COR-L47 (cell line): ENCODE results near the gene ACSS3.
A peak's percentile ranks its signal among the peaks of the same experiment; 100 is the strongest.
"Not testable (repeated sequence)": the region's sequence is repeated elsewhere in the genome, so short reads cannot be mapped to it uniquely, and the experiment has no call there.

ENCODE experiments used
- DNase-seq: peaks from one replicate; lab custom pipeline; 2025; lab: John Stamatoyannopoulos, UW

ACSS3 gene

DNA sequence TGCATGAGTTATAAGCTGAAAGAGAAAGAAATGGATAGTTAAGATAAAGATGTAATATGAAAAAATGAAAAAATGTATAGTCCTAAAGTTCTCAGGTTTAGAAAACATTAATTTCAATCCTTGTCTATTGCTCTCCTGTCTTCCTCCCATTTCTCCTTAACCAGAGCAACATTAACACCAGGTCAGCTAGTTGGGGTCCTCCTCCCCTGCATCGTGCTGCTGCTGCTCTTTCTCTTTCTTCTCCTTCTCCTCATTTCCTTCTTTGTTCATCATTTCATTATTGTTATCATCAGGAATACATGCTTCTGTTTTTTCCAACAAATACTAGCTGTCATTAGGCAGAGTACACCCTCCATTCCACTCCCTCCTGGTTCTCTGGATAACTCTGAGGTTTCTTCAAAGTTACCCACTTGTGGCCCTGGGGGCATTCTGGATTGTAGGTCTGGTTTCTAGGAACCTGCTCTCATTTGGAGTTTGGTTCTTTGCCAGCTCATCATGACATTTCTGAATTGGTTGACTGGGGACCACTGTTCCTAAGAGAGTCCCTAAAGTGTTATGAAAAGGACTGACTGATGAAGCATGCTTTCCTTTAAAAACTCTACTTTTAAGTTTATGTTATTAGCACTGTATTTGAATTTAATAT, 17.0 kb downstream of the ACSS3 start:
- no peak for DNase-seq

DNA sequence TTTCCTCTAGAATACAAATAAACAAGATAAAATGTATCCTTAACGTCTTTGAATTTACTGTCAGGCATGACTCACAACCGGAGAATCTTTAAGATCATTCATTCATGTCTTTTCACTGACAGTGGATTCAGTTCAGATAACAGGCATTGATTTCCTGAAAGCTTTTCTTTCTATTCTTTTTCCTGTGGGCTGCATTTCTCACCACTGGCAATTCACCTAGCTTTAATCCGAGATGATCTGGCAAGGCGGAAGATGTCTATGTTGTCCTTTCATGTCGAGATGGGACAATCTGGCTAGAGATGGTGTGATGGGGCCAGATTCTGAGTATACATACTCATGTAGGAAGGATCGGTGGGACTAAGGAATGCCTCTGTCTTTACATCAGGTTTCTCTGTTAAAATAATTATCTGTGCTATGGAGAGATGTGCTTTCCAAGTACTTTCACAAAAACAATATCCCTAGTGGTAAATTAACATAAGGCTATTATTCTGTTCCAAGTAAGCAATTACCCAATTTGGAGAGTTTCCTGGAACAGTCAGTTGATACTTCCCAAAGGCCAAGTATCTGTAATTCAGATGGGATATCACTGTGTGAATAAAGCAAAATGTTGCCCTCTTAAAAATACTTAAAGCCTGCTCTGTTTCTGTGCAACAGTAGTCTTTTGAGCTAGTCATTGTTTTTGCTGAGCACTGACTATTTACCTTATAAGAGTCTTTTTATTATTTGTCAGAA, 17.8 kb downstream of the ACSS3 start:
- no peak for DNase-seq

DNA sequence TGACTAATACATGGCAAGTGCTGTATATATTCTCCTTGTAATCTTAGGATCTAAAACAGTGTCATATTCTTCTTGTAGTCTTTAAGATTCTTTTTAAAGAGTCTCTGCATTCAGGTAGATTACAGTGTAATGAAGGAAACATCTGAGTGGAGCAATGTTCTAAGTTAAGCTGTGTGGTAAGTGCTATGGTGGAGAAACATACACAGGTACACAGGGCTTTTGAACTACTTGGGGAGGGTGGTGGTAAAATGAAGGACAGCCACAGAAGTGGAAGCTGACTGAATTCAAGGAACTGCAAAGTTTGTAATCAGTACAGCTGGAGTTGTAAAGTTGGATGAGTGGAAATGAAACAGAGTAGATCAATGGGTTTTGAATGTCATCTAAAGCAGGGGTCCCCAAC, 27.8 kb downstream of the ACSS3 start:
- DNase-seq = no peak

DNA sequence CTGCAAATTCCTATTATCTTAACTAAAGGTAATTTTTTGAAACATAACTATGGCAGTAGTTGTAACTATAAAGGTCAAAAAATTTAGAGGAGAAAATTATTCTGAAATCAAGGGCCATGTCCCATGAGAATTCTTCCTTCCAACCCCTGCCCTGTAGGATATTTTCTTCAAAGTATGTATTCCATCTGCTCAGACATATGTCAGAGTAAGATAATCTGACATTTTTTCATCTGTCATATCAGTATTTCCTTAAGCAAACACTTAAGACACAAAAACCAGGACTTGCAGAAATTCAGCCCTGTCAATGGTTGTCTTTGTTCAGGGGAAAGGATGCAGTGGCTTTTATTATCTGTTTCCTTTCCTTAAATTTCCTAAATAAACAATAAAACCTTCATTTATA, 36.3 kb downstream of the ACSS3 start:
- DNase-seq = no peak

DNA sequence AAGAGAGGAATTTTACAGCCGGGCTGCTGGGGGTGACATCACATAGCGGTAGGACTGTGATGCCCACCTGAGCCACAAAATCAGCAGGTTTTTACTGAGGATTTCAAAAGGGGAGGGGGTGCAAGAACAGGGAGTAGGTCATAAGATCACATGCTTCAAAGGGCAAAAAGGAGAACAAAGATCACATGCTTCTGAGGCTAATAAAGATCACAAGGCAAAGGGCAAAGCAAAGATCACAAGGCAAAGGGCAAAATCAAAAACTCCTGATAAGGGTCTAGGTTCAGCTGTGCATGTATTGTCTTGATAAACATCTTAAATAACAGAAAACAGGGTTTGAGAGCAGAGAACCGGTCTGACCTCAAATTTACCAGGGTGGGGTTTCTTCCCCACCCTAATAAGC, 41.2 kb downstream of the ACSS3 start:
- DNase-seq = not testable (repeated sequence)

DNA sequence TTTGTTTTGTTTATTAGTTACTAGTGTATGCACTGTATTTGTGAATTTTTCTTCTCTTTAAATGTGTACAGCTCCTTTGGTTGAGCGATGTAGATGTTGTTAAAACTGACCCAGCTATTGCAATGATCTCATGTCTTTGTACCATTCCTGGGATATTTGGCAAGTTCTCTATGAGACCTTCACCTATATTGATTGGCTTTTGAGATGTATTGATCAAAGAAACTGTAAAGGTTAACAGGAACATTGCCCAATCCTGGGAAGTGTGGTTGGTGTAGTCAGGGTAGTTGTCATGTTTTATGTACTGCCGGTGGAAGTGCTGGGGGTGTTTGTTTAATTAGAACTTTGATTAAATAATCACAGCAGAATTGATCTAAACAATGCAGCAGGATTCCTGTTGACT, 43.1 kb downstream of the ACSS3 start:
- no peak for DNase-seq

DNA sequence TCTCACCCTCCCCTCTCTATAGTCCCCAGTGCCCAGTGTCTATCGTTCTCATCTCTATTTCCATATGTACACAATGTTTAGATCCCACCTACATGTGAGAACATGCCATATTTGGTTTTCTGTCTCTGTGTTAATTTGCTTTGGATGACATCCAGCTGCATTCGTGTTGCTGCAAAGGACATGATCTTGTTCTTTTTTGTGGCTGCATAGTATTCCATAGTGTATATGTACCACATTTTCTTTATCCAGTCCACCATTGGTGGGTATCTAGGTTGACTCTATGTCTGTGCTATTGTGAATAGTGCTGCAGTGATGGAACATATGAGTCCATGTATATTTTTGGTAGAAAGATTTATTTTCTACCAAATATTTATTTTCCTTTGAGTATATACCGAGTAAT, 45.7 kb downstream of the ACSS3 start:
- no peak for DNase-seq

DNA sequence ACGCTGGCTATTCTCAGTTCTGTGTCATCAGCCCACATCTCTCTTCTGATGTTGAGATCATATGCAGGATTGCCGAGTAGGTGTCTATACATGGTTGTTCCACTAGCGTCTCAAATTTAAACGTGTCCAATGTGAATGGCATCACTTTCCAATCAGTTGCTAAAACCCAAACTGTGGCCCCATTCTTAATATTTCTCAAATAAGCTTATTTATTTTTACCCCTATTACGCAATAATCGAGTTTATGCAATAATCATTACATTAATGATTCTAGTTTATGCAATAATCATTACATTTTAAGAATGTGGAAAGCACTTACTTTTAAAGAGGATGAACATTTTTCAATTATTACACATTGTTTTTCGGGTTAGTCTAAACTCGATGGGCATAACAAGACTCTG, 47.8 kb downstream of the ACSS3 start:
- DNase-seq = no peak

DNA sequence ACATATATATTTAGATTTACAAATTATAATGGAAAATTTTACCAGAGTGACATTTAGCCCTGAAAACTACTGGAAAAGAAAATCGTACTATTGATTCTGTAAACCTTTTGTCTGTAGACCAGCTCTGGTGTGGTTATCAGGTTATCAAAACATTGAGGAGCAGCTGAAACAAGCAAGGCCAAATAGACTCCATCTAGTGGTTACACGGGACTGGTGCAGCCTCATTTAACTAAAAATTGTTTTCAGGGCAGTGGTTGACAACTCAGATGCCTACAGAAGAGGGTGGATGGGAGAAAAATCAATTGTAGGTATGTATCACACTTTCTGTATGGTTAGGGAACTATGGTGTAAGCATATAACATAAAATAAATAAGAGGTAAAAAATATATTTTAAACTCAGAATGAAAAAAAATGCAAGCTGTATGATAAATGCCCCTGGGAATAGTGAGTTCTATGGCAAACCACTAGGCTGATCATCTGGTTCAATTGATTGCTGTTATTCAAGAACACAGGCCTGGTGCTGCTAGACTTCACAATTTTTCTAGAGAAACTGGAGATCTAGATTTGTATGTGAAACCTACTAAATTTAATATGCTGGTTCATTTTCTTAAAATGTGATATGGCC, 51.2 kb downstream of the ACSS3 start:
- DNase-seq = peak; percentile 47

DNA sequence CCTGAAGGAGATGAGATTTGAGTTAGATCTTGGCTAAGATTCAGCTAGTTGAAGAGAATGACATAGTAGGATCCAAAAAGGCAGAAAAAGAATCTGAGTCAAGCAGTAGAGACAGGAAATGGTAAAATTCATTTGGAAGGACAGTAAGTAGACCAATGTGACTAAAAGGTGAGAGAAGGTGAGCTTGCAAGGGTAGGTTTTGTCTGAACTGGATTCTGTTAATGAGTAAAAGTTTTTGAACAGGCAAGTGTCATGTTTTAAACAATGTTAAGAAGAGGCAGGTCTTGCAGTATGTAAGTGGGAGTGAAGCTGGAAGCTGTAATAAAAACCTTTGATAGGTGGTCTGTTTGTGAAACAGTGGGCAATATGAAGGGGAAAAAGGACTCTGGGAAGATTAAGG, 58.6 kb downstream of the ACSS3 start:
- DNase-seq = no peak

DNA sequence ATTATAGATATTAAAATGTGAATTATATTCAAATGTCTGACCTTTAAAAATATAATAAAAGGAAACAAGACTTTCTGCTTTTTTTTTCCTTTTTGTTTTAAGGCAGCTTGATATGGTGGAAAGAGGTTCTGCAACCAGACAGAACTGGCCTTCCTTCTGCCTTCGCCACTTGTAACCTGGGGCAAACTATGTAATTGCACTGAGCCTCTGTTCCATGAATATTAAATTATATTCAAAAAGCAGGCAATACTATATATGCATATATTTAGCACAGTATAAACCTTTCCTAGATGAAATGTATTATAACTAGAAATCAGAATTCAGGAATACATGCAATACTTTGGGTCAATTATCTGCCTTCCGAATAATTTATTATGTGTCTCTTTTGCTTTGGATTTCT, 59.9 kb downstream of the ACSS3 start:
- no peak for DNase-seq

DNA sequence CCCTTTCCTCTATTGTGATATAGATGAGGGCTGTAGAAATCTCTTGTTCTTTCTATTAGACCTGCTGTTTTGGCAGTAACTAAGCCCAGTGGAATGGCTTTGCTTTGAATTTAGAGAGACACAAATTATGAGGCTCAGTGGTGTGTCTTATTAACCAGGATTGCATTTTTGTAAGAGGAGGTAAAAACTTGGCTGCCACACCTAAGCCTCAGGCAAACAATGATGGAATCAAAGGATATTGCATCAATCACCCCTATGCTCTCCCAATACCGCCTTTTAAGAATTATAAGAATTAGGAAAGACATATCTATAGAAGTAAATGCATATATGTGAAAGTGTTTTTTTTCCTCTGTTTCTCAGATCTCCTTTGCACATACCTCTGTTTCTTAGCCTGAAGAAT, 63.3 kb downstream of the ACSS3 start:
- no peak for DNase-seq

DNA sequence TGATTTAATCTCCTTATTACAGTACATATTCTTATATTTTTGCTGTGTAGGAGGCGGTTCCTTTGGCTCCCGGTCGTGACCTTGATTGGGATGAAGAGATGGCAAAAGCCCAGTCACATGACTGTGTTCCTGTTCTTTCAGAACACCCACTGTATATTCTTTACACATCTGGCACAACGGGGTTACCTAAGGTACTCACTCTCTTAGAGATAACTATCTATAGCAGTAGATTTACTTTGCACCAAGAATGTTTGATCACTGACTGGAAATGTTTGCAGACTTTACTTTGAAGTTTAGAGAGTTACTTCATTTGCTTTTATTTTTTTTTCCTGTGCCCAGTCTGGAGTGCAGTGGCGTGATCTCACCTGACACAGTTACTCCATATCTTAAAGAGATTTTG, 65.2 kb downstream of the ACSS3 start:
- DNase-seq = no peak

DNA sequence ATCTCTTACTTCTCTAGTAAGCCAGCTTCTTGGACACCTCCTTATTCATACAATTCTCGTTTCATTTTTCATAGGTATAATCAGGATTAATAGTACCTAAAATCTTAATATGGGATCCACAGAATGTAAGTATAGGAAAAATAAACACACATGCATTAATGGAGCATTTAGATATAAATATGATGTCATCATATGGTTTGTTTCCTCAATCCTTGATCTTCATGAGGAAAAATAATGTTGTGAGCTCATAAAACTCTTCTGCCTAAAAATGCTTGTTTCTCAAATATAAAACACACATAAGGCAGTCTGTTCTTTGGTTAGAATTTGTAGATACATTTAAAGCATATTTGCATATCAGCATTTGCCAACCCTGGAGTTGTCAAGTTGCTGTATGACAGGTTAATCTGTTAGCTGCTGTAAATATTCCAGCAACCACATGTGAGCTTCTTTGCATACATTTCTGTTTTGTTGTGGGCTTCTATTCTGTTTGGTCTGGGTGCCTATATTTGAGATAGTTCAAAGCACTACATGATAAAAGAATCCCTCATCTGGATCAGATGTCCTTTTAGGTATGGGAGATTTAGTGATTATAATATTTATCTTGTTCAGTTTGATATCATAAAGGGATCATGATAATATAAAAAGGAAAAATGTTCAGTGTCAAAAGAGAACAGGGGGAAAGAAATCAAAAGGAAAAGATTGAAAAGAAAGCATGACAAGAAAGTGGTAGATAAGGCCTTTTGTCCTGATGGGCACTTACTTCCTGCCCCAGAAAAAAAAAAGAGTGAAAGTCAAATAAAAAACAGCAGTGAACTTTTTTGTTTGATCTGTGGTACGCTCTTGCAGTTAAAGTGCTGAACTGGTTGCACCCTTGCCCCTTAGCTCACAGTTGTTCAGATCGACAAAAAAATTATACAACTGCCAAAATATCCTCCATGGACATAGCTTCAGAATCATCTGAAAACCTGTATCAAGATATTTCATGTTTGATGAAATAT, 68.6 kb downstream of the ACSS3 start:
- DNase-seq = no peak

DNA sequence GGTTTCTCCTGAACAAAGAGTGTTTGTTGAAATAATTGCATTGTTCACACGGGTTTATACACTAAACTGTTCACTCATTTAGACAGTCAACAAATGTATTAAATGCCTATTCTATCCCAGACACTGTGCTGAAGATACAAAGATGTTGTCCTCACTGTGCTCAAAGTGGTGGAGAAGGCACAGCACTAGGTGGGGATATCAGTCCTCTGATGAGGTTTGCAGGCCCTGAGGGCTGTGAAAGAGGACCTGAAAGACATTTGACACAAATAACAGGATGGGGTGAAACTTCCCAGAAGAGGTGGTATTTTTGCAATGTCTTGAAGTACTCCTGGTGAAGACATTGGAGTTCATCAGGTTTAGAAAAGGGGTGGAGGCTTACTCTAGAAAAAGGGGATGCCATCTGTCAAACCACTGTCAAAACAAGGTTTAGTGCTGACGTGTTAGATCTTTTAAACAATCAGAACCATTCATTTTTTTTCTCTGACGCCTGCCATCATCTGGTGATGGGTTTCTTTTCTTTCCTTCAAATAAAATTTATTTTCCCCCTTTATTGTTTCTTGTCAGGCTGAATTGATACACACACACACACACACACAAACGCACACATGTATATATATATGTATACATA, 69.5 kb downstream of the ACSS3 start:
- peak; percentile 24 for DNase-seq

DNA sequence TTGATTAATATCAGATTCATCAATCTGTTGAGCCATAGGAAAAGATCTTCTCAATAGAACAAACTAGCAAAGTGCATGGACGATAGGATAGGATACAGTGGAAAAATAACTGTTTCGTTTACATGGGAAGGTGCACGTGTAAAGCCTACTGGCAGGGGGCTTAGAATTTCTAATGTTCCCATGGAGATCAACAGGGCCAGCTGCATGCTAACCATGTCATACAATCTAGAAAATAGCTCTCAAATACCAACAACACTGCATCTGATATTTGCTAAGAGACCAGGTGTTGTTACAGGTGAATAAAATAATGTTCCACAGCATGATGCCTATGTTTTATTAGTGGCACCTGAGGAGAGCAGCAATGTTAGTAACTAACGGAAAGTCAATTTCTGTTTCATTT, 72.5 kb downstream of the ACSS3 start:
- peak; percentile 94 for DNase-seq

DNA sequence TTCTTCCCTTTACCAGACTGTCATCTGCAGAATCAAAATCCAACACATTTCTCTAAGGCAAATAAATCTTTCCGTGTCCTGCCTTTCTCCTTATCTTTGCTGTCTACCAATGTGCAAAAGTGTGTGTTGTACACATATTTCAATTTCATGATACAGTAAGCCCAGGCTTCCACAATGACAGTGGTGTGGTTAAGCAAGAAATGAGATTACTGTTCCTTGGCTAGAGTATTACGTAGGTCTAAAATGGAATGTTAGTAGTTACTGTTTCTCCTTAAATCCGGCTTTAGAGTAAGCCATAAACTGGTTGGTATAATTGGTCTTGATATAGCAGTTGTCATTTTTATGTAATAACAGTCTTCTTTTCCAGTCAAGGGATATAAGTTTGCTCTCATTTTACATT, 82.0 kb downstream of the ACSS3 start:
- no peak for DNase-seq

DNA sequence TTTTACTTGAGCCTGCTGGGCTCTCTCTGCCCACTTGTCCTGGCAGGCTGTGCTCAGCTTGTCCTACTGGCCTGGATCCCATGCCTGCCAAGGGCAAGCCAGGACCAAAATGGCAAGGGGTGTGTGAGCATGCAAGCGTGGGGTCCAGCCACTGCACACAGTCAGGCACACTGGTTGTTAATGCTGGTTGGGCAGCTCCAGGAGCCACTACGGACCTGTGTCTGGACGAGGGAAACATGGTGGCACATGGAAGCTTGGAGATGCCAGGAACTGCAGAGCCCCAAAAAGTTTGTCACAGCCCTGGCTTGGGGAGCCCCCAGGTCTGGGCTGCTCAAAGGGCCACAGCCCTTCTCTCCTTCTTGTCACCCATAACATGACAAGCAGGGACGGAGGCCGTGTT, 83.8 kb downstream of the ACSS3 start:
- DNase-seq = no peak

DNA sequence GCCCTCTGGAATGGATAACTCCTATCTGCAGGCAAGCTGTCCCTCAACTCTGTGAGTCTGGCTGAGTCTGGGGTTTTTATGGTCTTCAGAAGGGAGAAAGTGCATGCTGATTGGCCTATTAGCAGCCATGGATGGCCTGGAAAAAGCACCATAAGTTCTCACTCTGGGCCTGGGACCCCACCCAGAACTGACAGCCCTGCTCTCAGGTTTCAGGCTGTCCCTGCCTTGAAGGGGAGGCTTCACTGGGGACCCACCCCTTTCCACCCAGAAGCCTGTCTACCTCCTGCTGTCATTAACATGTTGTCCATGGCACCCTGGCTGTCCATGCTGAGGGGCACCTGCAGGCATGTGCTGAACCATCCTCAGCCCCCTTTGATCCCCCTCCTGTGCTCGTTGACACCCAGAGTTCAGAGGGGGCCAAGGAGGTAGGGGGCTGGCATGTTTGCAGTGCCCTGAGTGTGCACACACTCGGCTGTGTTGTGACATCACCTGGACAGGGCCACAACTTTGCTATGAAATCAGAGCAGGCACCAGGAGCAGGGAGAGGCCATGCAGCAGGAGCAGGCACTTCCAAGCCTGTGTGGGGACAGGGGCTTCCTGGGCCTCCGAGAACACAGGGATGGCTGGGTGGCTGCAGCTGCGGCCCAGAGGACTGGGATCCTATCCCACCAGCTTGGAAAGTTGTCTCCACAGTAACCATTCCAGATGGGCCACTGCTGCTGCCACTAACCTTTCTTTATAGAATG, 84.7 kb downstream of the ACSS3 start:
- no peak for DNase-seq

DNA sequence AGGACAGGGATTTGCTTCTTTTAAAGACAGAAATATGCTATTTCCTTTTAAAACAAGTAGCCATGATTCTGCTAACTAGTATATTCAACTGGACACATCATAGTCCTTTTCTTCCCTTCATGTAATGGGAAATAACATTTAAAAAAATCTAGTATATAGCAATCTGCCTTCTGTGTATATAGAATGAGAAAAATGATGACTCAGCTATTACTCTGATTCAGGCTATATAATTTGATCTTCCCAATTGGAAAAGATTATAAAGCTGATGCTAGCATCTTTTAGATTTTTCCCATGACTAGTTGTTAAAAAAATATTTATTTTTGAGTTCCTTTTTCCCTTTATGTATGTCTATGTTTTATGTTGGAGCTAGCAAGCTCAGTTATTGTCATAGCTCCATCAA, 86.9 kb downstream of the ACSS3 start:
- no peak for DNase-seq

DNA sequence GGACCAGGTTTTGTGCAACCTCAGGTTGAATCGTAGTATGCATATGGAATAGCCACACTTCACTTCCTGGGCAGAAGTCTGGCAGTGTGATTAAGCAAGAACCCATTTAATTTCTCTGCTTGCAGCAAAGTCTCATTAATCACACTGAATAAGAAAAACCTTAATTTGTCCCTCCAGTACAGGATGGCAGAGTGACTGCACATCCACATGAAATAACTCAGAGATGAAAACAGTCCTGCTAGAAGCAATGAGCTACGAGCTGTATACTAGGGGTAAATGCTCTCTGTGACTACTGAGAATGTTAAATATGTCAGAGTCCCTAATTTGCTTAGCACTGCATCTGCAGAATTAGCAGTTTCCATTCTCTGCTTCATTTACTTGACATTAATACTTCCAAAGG, 88.9 kb downstream of the ACSS3 start:
- no peak for DNase-seq
